ENCODE measurements around the gene THOC2.

The THOC2 gene

DNA sequence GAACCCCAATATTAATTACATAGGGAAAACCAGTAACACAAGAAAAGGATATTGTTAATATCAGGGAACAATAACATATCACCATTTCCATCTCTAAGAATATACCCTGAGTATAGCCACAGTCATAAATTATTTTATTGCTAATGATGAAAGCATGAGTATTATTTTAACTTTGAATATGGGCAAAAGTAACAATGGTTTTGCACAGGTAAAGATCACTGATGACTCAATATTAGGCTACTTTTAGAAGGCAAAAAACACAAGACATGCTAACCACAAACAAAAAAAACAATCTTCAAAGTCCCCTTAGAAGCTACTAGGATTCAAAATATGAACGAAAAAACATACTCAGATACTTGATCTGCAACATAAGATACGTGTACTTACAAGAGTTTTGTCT, 36.5 kb downstream of the THOC2 start:
- Histone ChIP-seq H3K79me2 (ENCODE audit: insufficient read depth, low read length) (no peaks in the 10 kb centered on the region; the same call in 1 of the 2 replicates), H4K20me1 (ENCODE audit: insufficient read depth, low read length, poor library complexity, severe bottlenecking) (no peaks in the 10 kb centered on the region), H3K9ac (ENCODE audit: low read depth, low read length, poor library complexity, severe bottlenecking) (no peak overlapping the region), H3K36me3 (ENCODE audit: insufficient read depth, low read length) (peaks cover 19% of the 10 kb centered on the region; the same call in 1 of the 2 replicates), H3F3A (ENCODE audit: low read depth) (no peaks in the 10 kb centered on the region), H3K27me3 (ENCODE audit: insufficient read depth, low read length, poor library complexity, severe bottlenecking) (no peaks in the 10 kb centered on the region), H3K4me1 (ENCODE audit: insufficient read depth, low read length, poor library complexity, severe bottlenecking) (no peaks in the 10 kb centered on the region), H2AFZ (ENCODE audit: low read length) (no peak overlapping the region), H3K4me2 (ENCODE audit: low read depth, low read length, poor library complexity, severe bottlenecking) (no peak overlapping the region), H3K4me3 (ENCODE audit: low read length, poor library complexity, severe bottlenecking) (no peak overlapping the region), H3K9me2 (replicated peaks; ENCODE audit: low read depth, low read length) (no peaks in the 10 kb centered on the region), H3K9me3 (ENCODE audit: insufficient read depth, low read depth, low read length) (no peaks in the 10 kb centered on the region)
- no peak for TF ChIP-seq EZH2phosphoT487 (IDR thresholded peaks at IDR 0.05; ENCODE audit: borderline replicate concordance)

DNA sequence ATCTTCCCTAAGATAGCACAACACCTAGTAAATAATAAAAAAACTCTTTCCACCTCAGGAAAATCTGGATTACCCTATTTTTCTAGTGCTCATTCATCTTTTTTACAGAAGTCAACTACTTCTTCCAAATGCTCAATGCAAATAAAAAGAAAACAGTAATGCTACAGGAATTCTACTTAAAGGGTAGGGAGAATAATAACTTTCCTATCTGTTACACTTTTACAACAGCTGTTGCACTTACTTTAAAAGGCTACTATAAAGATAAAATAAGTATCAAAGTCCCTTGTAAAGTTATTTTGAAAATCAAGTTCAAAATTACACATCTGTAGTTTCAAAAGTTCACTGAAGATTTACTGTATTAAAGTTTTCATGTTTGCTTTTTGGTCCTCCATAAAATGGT, 37.6 kb downstream of the THOC2 start:
- H3K36me3 ChIP-seq (ENCODE audit: insufficient read depth, low read length): peaks cover 24% of the 10 kb centered on the region; the same call in 1 of the 2 replicates
- no peaks in the 10 kb centered on the region; the same call in 1 of the 2 replicates for H3K79me2 ChIP-seq (ENCODE audit: insufficient read depth, low read length)
- H3K4me2 ChIP-seq (ENCODE audit: low read depth, low read length, poor library complexity, severe bottlenecking): no peak overlapping the region
- no peaks in the 10 kb centered on the region for H4K20me1 ChIP-seq (ENCODE audit: insufficient read depth, low read length, poor library complexity, severe bottlenecking)
- no peaks in the 10 kb centered on the region for H3K9me2 ChIP-seq (replicated peaks; ENCODE audit: low read depth, low read length)
- H3K9ac ChIP-seq (ENCODE audit: low read depth, low read length, poor library complexity, severe bottlenecking): no peak overlapping the region
- no peaks in the 10 kb centered on the region for H3K9me3 ChIP-seq (ENCODE audit: insufficient read depth, low read depth, low read length)
- H2AFZ ChIP-seq (ENCODE audit: low read length): no peak overlapping the region
- H3K4me3 ChIP-seq (ENCODE audit: low read length, poor library complexity, severe bottlenecking): no peak overlapping the region
- TF ChIP-seq, protein P1, sequence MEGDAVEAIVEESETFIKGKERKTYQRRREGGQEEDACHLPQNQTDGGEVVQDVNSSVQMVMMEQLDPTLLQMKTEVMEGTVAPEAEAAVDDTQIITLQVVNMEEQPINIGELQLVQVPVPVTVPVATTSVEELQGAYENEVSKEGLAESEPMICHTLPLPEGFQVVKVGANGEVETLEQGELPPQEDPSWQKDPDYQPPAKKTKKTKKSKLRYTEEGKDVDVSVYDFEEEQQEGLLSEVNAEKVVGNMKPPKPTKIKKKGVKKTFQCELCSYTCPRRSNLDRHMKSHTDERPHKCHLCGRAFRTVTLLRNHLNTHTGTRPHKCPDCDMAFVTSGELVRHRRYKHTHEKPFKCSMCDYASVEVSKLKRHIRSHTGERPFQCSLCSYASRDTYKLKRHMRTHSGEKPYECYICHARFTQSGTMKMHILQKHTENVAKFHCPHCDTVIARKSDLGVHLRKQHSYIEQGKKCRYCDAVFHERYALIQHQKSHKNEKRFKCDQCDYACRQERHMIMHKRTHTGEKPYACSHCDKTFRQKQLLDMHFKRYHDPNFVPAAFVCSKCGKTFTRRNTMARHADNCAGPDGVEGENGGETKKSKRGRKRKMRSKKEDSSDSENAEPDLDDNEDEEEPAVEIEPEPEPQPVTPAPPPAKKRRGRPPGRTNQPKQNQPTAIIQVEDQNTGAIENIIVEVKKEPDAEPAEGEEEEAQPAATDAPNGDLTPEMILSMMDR (conservative IDR thresholded peaks at IDR 0.05; ENCODE audit: low read length): no peak
- TF ChIP-seq EZH2phosphoT487 (IDR thresholded peaks at IDR 0.05; ENCODE audit: borderline replicate concordance): no peak
- no peaks in the 10 kb centered on the region for H3F3A ChIP-seq (ENCODE audit: low read depth)
- no peaks in the 10 kb centered on the region for H3K27me3 ChIP-seq (ENCODE audit: insufficient read depth, low read length, poor library complexity, severe bottlenecking)
- H3K4me1 ChIP-seq (ENCODE audit: insufficient read depth, low read length, poor library complexity, severe bottlenecking): no peaks in the 10 kb centered on the region

DNA sequence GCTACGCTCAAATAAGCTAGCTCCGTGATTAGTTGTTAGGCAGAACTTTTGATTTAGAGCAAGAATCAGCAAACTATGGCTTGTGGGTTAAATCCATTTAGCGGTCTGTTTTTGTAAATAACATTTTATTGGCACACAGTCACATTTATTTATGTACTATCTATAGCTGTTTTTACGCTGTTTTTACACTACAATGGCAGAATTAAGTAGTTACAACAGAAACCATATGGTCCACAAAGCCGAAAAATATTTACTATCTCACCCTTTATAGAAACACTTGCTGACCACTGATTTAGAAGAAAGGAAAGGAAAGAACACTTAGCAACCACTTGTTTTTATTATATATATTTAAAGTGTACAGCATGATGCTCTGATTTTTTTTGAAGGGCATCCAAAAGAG, 41.1 kb downstream of the THOC2 start:
- H3K4me3 ChIP-seq (ENCODE audit: low read length, poor library complexity, severe bottlenecking): no peak overlapping the region
- TF ChIP-seq, protein P1 (conservative IDR thresholded peaks at IDR 0.05; ENCODE audit: low read length): no peak
- TF ChIP-seq EZH2phosphoT487 (IDR thresholded peaks at IDR 0.05; ENCODE audit: borderline replicate concordance): no peak

DNA sequence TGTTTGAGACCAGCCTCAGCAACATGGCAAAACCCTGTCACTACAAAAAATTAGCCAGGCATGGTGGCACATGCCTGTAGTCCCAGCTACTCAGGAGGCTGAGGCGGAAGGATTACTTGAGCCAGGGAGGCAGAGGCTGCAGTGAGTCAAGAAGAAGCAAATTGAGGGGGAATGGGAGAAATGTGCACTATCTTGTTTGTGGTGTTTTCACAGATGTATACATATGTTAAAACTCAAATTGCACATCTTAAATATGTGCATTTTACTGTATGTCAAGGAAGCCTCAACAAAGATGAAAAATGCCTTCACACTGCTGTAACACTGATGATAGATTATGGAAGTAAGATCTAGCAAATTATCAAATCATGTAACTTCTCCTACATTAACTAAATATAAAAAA, 44.3 kb downstream of the THOC2 start:
- no peaks in the 10 kb centered on the region for H3K4me1 ChIP-seq (ENCODE audit: insufficient read depth, low read length, poor library complexity, severe bottlenecking)
- H3K27me3 ChIP-seq (ENCODE audit: insufficient read depth, low read length, poor library complexity, severe bottlenecking): no peaks in the 10 kb centered on the region
- TF ChIP-seq EZH2phosphoT487 (IDR thresholded peaks at IDR 0.05; ENCODE audit: borderline replicate concordance): no peak
- TF ChIP-seq, protein P1 (conservative IDR thresholded peaks at IDR 0.05; ENCODE audit: low read length): no peak
- H2AFZ ChIP-seq (ENCODE audit: low read length): no peak overlapping the region
- H3K4me3 ChIP-seq (ENCODE audit: low read length, poor library complexity, severe bottlenecking): no peak overlapping the region
- H3K4me2 ChIP-seq (ENCODE audit: low read depth, low read length, poor library complexity, severe bottlenecking): no peak overlapping the region
- no peaks in the 10 kb centered on the region for H3F3A ChIP-seq (ENCODE audit: low read depth)
- no peak overlapping the region for H3K9ac ChIP-seq (ENCODE audit: low read depth, low read length, poor library complexity, severe bottlenecking)
- H3K9me3 ChIP-seq (ENCODE audit: insufficient read depth, low read depth, low read length): no peaks in the 10 kb centered on the region
- peaks cover 32% of the 10 kb centered on the region; the same call in 1 of the 2 replicates for H3K36me3 ChIP-seq (ENCODE audit: insufficient read depth, low read length)
- no peaks in the 10 kb centered on the region for H4K20me1 ChIP-seq (ENCODE audit: insufficient read depth, low read length, poor library complexity, severe bottlenecking)
- no peaks in the 10 kb centered on the region for H3K79me2 ChIP-seq (ENCODE audit: insufficient read depth, low read length)
- H3K9me2 ChIP-seq (replicated peaks; ENCODE audit: low read depth, low read length): no peaks in the 10 kb centered on the region

More for the DNA sequence above, 41.1 kb downstream of the THOC2 start:
- Histone ChIP-seq H3K27me3 (ENCODE audit: insufficient read depth, low read length, poor library complexity, severe bottlenecking) (no peaks in the 10 kb centered on the region), H3K9me2 (replicated peaks; ENCODE audit: low read depth, low read length) (no peaks in the 10 kb centered on the region), H4K20me1 (ENCODE audit: insufficient read depth, low read length, poor library complexity, severe bottlenecking) (no peaks in the 10 kb centered on the region), H2AFZ (ENCODE audit: low read length) (no peak overlapping the region), H3K79me2 (ENCODE audit: insufficient read depth, low read length) (no peaks in the 10 kb centered on the region), H3K9ac (ENCODE audit: low read depth, low read length, poor library complexity, severe bottlenecking) (no peak overlapping the region), H3K4me1 (ENCODE audit: insufficient read depth, low read length, poor library complexity, severe bottlenecking) (no peaks in the 10 kb centered on the region), H3F3A (ENCODE audit: low read depth) (no peaks in the 10 kb centered on the region), H3K9me3 (ENCODE audit: insufficient read depth, low read depth, low read length) (no peaks in the 10 kb centered on the region), H3K4me2 (ENCODE audit: low read depth, low read length, poor library complexity, severe bottlenecking) (no peak overlapping the region), H3K36me3 (ENCODE audit: insufficient read depth, low read length) (peaks cover 27% of the 10 kb centered on the region; the same call in 1 of the 2 replicates)

Data from Loucy (cell line).